SHP77 (cell line): ENCODE results near the gene PLB1.
A peak's percentile ranks its signal among the peaks of the same experiment; 100 is the strongest.

ENCODE experiments used
- DNase-seq, 2 experiments: peaks; one replicate each; lab custom pipeline; 2025; lab: John Stamatoyannopoulos, UW

Gene PLB1

GRCh38 chr2:28628987-28629386, 133.1 kb downstream of the PLB1 start:
- no peak for DNase-seq

- no peak for DNase-seq
Measured at GRCh38 chr2:28629910-28630309, 134.1 kb downstream of the PLB1 start.

- DNase-seq, result no peak
Measured at GRCh38 chr2:28630341-28630740, 134.5 kb downstream of the PLB1 start.

- DNase-seq, result no peak
Measured at GRCh38 chr2:28631514-28632206, 135.8 kb downstream of the PLB1 start.

- DNase-seq, result no peak
Measured at GRCh38 chr2:28632791-28633190, 136.9 kb downstream of the PLB1 start.

GRCh38 chr2:28633204-28633603, 137.3 kb downstream of the PLB1 start:
- DNase-seq, result peak; percentile 69

GRCh38 chr2:28633746-28634145, 137.9 kb downstream of the PLB1 start:
- DNase-seq, result peak; percentile 65 to 78

GRCh38 chr2:28635191-28635611, 139.3 kb downstream of the PLB1 start:
- DNase-seq, result no peak

- peak; percentile 69 to 77 for DNase-seq
Measured at GRCh38 chr2:28636491-28636890, 140.6 kb downstream of the PLB1 start.

- DNase-seq, result no peak
Measured at GRCh38 chr2:28637066-28638047, 141.5 kb downstream of the PLB1 start.

- DNase-seq, result no peak
Measured at GRCh38 chr2:28638102-28638501, 142.2 kb downstream of the PLB1 start.

- no peak for DNase-seq
Measured at GRCh38 chr2:28639092-28639691, 143.3 kb downstream of the PLB1 start.

GRCh38 chr2:28639836-28640235, 144.0 kb downstream of the PLB1 start:
- DNase-seq, result peak; percentile 80 to 84

- DNase-seq, result no peak
Measured at GRCh38 chr2:28640260-28640907, 144.5 kb downstream of the PLB1 start.

GRCh38 chr2:28640908-28641300, 145.0 kb downstream of the PLB1 start:
- DNase-seq, result no peak

GRCh38 chr2:28642796-28643195, 146.9 kb downstream of the PLB1 start:
- no peak for DNase-seq

- no peak for DNase-seq
Measured at GRCh38 chr2:28643327-28643726, 147.5 kb downstream of the PLB1 start.

GRCh38 chr2:28643911-28644334, 148.1 kb downstream of the PLB1 start:
- DNase-seq, result no peak

GRCh38 chr2:28644760-28645159, 148.9 kb downstream of the PLB1 start:
- no peak for DNase-seq

- no peak for DNase-seq
Measured at GRCh38 chr2:28645553-28645952, 149.7 kb downstream of the PLB1 start.

- DNase-seq, result no peak
Measured at GRCh38 chr2:28647682-28648081, 151.8 kb downstream of the PLB1 start.

GRCh38 chr2:28648147-28648546, 152.3 kb downstream of the PLB1 start:
- DNase-seq, result no peak
